SU-DHL-6 (cell line): ENCODE measurements around the gene CALML3.

ENCODE experiments used
- EZH2phosphoT487 ChIP-seq: fragments of 200-600 bp; sonication (generic), shearing (Covaris generic); conservative IDR thresholded peaks from 2 replicates; pipeline ENCODE4 v1.6.1; 2018; ENCODE audit warnings: mild to moderate bottlenecking, antibody characterized with exemption, low read length, moderate library complexity, mixed read lengths
- TF ChIP-seq, protein P1 (sequence below): fragments of 200-600 bp; sonication (generic); IDR thresholded peaks from one replicate; pipeline ENCODE4 v1.5.1; 2017; ENCODE audit warnings: antibody characterized with exemption, mild to moderate bottlenecking, low read length, moderate library complexity; ENCODE audit not compliant: insufficient read depth, poor library complexity, severe bottlenecking

- TF ChIP-seq, protein P1, sequence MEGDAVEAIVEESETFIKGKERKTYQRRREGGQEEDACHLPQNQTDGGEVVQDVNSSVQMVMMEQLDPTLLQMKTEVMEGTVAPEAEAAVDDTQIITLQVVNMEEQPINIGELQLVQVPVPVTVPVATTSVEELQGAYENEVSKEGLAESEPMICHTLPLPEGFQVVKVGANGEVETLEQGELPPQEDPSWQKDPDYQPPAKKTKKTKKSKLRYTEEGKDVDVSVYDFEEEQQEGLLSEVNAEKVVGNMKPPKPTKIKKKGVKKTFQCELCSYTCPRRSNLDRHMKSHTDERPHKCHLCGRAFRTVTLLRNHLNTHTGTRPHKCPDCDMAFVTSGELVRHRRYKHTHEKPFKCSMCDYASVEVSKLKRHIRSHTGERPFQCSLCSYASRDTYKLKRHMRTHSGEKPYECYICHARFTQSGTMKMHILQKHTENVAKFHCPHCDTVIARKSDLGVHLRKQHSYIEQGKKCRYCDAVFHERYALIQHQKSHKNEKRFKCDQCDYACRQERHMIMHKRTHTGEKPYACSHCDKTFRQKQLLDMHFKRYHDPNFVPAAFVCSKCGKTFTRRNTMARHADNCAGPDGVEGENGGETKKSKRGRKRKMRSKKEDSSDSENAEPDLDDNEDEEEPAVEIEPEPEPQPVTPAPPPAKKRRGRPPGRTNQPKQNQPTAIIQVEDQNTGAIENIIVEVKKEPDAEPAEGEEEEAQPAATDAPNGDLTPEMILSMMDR, result no peak
- no peak for TF ChIP-seq EZH2phosphoT487
These were observed 25.8 kb upstream of the CALML3 start for GRCh38 chr10:5498791-5499492.
